ENCODE measurements around the gene QRICH1.

DNA sequence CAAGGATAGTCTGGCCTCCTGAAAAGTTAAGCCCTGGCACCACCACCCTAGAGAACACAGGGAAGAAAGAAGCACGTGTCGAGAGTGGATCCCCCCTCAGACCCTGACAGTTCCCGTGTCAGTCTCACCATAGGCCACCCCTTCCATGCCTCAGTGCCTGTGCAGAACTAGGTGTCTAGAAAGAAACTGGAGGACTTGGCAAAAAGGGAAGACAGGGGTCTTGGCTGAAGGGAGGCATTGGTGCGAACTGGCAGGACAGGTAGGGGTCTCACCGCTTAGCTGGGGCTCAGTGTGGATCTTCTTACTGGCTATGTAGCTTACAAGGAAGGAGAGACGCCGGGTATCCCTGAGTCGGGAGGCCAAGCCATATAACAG lies 10.2 kb upstream of the QRICH1 start:
- TF ChIP-seq, protein P1, sequence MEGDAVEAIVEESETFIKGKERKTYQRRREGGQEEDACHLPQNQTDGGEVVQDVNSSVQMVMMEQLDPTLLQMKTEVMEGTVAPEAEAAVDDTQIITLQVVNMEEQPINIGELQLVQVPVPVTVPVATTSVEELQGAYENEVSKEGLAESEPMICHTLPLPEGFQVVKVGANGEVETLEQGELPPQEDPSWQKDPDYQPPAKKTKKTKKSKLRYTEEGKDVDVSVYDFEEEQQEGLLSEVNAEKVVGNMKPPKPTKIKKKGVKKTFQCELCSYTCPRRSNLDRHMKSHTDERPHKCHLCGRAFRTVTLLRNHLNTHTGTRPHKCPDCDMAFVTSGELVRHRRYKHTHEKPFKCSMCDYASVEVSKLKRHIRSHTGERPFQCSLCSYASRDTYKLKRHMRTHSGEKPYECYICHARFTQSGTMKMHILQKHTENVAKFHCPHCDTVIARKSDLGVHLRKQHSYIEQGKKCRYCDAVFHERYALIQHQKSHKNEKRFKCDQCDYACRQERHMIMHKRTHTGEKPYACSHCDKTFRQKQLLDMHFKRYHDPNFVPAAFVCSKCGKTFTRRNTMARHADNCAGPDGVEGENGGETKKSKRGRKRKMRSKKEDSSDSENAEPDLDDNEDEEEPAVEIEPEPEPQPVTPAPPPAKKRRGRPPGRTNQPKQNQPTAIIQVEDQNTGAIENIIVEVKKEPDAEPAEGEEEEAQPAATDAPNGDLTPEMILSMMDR (IDR thresholded peaks at IDR 0.05): no peak
- TF ChIP-seq ZFX (IDR thresholded peaks at IDR 0.05; ENCODE audit: borderline replicate concordance): no peak

Measured in 22Rv1 (cell line).